HG03139 (cell line): ENCODE results near the gene TYRP1.

Experiments used
- ATAC-seq: cut with Tn5 transposase; IDR thresholded peaks from one replicate; pipeline ENCODE4 v1.9.1; 2021; ENCODE audit not compliant: unreplicated experiment

TYRP1 gene

GRCh38 chr9:12730198-12730597, 37.0 kb downstream of the TYRP1 start:
- ATAC-seq = no peak

DNA sequence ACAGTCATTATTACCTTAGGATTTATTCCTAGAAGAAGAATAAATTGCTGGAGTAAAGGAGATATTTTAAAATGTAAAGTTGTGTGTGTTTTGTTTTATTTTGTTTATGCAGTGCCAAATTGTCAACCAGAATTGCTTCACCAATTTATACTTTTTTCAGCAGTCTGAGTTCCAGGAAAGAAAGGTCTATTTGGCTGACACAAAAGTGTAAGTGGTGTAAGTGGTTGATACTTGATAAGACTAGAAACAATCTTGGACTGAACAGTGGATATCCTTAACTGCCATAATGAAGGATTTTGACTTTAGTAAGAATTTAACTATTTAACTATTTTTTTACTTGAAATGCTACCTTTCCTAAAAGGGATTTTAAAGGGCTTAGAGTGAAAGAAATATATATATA, 37.7 kb downstream of the TYRP1 start:
- no peak for ATAC-seq

GRCh38 chr9:12732971-12733370, 39.8 kb downstream of the TYRP1 start:
- ATAC-seq = no peak

DNA sequence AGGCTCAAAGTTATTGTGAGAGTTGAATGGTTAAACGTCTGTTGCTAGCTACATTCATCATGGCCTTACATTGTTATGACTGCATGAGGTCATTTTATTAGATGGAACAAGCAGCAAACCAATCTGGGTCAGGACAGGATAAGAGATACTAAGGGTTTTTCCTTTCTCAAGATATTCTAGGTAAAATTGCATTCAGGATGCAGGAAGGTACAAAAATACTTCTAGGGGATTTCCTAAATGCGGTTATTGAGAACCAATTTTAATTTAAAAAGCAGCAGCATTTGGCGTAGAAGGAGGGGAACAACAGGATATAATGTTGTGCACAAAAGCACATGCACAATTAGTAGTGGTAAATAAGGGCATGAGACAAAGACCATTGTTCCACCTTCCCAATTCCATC, 42.5 kb downstream of the TYRP1 start:
- no peak for ATAC-seq

- no peak for ATAC-seq
These were observed 44.7 kb downstream of the TYRP1 start for GRCh38 chr9:12737871-12738270.

DNA sequence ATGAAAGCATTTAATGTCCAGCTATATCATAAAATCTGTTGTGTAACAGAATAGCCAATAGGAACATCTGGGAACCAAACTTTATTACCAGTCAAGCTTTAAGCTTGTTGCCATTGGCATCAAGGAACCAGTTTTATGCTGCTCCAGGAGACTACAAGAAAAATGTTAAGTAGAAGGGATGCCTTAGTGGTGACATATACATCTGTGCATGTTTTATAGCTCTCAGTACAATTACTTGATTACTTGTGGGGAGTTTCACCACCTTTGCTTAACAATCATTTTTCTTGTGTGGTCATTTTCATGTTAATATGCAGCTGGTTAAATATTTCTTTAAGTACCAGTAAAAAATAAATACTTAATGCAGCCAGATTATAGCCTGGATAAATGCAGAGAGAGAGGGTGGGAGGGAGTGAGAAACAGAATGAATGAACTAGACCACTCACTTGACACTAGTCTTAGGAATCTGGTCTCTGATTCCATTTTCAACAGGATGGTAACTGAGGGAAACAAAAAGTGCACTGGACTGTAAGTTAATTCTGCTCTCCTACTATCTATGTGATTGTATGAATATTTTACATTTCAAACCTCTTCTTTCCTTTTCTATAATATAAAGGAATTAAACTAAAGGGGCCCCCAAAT, 45.9 kb downstream of the TYRP1 start:
- ATAC-seq = no peak

GRCh38 chr9:12740845-12741244, 47.7 kb downstream of the TYRP1 start:
- ATAC-seq = no peak

DNA sequence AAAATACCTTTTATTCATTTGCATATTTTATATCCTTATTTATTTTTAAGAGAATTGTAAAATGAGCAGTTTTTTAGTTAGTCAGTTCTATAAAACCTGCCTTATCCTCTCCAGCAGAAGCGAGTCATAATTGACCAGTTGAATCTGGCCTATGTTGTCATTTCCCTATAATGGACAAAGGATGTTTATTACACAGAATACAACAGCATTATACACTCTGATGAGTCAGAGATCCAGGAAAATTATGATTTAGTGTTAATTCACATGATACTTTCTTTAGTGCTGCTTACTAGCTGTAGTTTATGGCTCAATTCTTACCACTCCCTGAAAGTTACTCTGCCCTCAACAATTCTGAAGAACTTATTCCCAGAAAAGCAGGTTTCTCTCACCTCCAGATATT, 54.8 kb downstream of the TYRP1 start:
- ATAC-seq = no peak

DNA sequence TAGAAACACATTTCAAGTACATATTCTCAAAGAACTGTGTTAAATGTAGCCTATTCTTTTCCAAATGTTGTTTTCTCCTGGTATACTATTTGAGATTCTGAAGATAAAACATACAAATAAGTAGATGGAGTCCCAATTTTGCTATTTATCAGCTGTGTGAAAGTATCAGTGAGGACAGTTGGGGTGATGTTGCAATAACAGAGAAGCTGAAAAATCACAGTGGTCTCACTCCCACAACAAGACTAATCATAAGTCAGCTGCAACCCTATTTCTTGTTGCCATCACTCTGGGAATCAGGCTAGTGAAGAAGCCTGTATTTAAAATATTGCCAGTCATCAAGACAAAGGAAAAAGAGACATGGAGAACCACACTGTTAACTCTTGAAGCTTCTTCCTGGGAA, 55.8 kb downstream of the TYRP1 start:
- no peak for ATAC-seq

- no peak for ATAC-seq
These were observed 60.7 kb downstream of the TYRP1 start for GRCh38 chr9:12753931-12754330.

DNA sequence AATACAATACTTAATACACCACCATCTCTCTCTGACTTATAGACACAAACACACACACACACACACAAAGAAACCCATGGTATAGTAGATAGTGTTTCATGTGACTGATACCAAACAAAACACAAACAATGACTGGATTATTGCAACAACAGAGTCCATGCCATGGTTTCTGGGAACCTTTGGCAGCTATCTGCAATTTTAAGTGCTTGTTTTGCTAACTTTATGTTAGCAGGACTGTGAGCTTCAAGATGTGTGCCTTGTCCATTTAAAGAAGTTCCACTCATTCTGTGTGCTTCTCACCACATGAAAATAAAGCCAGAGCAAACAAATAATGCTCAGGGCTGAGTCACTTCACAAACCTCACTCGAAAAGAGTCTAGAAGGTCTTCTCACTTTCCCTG, 66.6 kb downstream of the TYRP1 start:
- no peak for ATAC-seq
